HG02852 (cell line): Measurements from ENCODE around the gene SYNGR4.

Experiments used
- ATAC-seq: cut with Tn5 transposase; IDR thresholded peaks from one replicate; pipeline ENCODE4 v1.9.1; 2021; ENCODE audit warnings: mild to moderate bottlenecking, moderate library complexity; ENCODE audit not compliant: unreplicated experiment

Gene SYNGR4

DNA sequence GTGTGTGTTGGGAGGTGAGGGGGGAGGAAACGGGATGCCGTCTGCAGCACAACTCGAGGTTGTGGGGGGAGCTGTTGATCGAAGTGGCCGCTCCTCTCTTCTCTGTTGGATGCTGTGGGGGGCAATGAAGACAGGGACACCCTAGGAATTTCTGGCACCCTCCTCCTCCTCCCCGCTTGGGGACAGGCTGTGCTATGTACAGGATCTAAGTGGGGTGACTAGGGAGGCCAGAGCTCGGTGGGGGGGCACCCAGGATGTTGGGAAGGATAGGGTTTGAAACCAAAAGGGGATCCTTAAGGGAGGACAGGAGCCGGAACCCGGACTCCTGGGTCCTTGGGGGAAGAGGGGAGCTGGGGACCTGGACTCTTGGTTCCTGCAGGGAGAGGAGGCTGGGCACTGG, 31.3 kb downstream of the SYNGR4 start:
- ATAC-seq, result no peak

DNA sequence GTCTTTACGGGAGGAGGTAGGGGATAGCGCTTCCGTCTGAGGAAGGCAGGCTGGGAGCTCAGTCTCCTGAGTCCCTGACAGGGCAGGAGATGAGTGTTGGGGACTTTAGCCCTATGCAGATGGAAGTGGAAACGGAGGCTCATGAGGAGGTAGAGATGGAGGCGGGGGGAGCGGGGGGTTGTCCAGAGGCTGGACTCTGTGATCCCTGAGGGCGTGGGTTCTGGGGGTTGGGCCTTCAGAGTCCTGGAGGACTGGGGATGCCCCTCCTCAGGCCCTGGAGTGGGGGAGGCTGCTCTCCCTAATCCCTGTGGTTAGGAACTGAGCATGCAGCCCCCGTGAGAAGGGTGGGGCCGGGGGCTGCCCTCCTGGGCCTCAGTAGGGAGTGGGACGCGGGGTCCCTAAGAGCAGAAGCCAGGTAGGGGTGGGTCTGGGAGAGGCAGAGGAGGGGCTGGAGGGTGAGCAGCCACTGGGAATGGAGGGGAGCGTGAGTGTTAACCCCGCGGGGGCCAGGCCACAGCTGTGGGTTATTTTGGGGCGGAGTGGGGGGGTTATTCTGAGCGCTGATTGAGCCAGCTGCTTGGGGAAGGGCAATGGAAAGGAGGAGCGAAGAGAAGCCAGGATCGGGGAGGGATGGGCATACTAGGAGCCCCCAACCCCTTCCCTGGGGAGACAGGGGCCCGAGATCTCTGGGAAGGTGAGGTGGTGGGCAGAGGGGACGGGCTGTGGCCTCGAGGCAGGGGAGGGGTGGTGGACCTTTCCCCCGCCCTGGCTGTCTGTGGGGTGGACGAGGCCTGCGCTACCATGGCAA, 32.1 kb downstream of the SYNGR4 start:
- ATAC-seq, result no peak

DNA sequence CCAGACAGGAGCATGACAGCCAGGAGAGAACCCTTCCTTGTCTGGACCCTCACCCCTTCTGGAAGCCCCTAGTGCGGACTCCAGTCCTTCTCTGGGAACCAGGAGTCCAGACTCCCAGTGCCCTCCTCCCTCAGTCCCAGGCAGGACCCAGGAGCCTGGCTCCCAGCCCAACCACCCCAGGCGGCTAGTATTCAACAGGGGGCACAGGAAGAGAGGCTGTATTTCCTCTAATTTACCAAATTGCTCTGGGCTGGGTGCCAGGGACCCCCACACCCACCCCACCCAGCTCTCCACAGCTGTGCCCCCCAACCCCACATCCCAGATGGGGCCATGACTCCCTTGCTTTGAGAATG, 32.6 kb downstream of the SYNGR4 start:
- no peak for ATAC-seq

DNA sequence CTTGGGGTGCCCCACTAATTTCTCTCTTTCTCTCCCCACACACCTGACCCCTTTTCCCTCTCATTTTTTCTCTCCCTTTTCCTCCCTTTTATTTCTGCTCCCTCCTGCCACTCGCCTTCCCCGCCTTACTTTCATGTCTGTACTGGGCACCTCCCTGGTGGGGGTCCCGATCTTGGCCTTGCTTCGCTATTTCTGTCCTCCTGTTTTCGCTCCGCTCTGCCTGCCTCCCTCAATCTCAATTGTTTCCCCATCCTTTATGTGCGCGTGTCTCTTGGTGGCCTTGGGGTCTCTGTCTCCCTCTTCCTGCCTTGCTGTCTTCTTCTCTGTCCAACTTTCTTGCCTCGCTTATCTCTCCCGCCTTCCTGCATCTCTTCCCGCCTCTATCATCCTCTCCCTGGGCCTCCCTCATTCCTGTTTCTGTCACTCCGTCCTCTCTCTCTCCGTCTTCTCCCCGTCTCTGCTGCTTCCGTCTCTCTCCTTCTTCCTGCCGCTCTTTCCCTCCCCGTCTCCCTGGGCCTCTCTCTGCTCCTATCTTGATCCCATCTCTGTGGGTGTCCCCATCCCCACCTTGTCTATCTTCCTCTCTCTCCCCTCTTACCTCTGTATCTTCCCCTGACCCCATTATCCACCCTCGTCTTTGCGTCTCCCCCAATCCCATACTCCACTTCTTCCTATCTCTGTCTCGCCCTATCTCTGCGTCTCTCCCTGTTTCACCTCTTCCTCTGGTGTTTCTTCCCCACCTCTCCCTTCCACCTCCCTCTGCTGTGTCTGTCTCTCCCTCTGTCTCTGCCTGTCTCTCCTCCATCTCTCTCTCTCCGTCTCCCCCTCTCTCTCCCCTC, 33.3 kb downstream of the SYNGR4 start:
- ATAC-seq, result no peak

DNA sequence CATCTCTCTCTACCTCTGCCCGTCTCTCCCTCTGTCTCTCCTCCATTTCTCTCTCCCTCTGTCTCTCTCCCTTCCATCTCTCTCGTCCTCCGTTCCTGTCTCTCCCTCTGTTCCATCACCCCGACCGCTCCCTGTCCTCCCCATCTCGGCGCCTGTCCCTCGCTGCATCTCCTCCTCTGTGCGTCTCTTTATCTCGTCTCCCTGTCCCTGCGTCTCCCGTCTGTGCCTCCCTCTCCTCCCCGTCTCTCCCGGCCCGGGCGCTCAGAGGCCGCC, 33.9 kb downstream of the SYNGR4 start:
- no peak for ATAC-seq

DNA sequence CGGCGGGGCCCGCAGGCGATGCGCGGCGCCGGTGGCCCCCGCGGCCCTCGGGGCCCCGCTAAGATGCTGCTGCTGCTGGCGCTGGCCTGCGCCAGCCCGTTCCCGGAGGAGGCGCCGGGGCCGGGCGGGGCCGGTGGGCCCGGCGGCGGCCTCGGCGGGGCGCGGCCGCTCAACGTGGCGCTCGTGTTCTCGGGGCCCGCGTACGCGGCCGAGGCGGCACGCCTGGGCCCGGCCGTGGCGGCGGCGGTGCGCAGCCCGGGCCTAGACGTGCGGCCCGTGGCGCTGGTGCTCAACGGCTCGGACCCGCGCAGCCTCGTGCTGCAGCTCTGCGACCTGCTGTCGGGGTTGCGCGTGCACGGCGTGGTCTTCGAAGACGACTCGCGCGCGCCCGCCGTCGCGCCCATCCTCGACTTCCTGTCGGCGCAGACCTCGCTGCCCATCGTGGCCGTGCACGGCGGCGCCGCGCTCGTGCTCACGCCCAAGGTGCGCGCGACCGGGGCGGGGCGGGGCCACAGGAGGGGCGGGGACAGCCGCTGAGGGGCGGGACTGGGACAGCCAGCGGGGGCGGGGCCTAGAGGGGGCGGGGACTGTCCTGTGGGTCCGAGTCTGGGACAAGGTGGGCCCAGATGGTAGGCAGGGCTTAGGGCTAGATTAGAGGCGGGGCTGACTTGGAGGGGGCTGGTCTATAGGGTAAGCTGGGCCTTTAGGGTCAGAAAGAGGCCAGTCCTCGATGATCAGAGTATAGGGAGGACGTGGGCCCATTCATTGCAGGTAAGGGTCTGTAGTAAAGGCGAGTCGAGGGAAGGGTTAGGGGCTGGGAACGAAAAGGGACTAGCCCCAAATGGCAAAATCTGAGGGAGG, 34.4 kb downstream of the SYNGR4 start:
- ATAC-seq, result peak; percentile 54

DNA sequence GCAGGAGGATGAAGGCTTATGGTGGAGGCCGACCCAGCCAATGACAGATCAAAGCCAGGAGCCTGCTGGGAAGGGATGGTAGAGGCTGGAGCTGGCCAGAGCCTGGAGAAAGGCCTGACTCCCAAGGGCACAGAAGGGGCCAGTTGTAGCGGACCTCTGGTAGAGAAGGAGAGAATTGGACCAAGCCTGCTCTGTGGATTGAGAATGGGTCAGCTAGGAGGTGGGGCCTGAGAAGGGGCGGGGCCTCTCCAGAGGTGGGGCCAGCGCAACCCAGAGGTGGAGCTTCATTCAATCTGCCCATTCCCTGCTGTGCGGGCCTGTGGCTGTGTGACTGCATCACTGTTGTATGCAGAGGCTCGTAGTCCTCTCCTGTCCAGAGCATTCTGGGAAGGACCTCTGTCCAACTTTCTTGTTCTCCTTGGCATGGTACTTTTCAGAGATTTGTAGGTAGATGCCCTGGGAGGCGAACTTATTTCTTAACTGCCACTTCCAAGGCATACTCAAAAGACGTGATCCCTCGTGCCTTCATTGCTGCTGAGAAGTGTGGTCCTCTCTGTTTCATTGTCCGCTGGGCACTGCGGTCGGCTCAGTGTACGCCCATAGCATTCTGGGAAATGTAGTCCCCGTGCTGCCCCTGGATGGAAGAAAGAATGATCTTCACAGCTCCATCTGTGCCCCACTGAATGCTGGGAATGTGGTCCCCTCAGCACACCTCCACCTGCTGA, 36.0 kb downstream of the SYNGR4 start:
- no peak for ATAC-seq

DNA sequence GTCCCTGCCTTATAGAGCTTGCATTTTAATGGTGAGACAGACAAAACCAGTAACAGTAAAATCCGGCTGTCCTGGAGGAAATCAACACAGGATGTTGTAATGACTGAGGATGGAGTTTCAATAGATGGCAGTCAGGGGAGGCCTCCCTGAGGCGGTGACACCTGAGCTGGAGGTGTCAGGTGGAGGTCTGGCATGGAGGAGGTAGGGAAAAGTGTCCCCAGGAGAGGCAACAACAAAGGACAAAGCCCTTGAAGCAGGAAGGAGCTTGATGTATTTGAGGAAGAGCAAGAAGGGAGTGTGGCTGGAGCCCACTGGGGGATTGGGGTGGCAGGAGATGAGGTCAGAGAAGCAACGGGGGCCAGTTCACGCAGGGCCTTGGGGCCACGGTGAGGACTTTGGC, 37.1 kb downstream of the SYNGR4 start:
- ATAC-seq, result no peak

DNA sequence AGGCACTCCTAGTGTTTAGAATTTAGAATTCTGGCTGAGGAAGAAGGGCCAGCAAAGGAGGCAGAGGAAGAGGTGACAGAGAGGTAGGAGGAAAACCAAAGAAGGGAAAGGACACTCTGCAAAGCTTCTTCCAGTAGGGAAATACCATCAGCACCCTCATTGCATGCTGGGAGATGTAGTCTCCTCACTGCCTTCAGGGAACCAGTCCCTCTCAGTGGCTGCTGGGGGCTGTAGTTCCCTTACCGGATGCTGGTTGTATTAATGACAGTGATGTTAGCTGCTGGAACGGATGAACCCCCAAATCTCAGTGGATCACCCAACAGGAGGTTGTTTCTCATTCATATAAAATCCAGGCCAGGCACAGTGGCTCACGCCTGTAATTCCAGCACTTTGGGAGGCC, 39.4 kb downstream of the SYNGR4 start:
- no peak for ATAC-seq

DNA sequence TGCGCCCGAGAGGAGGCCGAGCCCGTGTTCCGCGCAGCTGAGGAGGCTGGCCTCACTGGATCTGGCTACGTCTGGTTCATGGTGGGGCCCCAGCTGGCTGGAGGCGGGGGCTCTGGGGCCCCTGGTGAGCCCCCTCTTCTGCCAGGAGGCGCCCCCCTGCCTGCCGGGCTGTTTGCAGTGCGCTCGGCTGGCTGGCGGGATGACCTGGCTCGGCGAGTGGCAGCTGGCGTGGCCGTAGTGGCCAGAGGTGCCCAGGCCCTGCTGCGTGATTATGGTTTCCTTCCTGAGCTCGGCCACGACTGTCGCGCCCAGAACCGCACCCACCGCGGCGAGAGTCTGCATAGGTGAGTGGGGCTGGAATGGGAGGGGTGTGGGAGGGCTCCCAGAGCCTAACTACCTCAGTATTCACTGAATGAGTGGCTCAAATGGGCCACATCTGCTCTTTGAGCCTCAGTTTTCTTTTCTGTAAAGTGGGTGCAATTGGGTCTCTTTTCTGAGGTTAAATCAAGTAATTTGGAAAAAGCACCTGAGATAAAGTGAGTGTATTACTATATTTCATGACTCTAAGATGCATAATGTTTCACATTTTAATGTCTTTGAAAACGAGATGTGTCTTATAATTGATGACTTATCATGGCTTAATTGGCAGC, 41.0 kb downstream of the SYNGR4 start:
- no peak for ATAC-seq

DNA sequence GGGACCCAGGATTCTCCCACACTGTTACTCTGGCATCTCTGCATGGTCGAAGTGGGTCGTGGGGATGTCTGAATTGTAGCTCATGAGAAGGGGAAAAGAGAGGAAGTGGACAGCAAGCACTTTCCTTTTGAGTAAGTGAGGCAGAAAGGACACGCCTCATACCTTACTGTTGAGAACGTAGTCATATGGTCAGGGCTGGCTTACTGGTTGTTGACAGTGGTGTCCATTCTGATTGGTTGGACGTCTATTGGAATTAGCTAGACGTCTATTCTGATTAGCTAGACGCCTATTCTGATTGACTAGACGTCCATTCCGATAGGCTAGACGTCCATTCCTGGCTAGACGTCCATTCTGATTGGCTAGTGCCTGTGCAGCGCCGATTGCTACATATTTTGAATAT, 41.7 kb downstream of the SYNGR4 start:
- ATAC-seq, result no peak

DNA sequence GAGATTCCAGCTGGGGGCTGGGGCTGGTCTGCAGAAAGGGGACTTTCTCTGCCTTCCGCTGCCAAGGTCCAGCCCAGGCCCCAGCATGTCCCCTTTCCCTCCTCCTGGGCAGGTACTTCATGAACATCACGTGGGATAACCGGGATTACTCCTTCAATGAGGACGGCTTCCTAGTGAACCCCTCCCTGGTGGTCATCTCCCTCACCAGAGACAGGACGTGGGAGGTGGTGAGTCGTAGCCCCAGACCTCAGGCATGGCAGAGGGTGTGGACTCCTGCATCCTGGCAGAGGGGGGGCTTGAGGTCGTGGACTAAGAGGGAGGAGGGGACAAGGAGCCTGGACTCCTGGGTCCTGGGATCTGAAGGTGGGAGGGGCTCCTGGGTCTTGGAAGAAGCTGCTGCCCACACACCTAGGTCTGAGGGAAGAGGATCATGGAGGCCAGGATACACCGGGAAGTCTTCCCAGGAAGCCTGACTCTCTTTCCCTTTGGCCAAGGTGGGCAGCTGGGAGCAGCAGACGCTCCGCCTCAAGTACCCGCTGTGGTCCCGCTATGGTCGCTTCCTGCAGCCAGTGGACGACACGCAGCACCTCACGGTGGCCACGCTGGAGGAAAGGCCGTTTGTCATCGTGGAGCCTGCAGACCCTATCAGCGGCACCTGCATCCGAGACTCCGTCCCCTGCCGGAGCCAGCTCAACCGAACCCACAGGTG, 49.9 kb downstream of the SYNGR4 start:
- no peak for ATAC-seq

DNA sequence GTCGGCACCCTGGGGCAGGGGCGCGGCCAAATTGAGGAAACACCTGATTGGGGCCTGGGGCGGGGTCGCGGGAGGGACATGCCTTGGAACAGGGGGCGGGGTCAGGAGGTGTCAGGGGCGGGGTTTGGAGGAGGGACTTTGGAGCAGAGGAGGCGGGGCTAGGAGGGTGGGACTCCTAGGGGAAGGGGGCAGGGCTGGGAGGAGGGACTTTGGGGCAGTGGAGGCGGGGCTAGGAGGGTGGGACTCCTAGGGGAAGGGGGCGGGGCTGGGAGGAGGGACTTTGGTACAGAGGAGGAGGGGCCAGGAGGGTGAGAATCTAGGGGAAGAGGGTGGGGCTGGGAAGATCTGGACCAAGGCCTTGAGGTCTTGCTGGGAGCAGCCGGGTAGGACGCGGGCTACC, 51.2 kb downstream of the SYNGR4 start:
- no peak for ATAC-seq

DNA sequence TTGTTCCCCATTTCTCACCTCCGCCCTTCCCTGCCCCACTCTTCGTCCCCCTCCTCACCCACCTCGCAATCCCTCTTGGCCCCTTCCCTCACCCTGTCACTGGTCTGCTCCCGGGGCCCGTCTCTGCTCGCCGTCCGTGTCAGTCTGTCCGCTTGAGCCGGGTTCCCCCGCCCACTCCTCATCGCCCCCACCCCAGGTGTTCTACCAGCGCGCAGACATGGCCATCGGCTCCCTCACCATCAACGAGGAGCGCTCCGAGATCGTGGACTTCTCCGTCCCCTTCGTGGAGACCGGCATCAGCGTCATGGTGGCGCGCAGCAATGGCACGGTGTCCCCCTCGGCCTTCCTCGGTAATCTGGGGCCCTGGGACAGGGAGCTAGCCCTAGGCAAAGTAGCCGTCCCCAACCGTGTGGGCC, 51.6 kb downstream of the SYNGR4 start:
- ATAC-seq, result no peak

DNA sequence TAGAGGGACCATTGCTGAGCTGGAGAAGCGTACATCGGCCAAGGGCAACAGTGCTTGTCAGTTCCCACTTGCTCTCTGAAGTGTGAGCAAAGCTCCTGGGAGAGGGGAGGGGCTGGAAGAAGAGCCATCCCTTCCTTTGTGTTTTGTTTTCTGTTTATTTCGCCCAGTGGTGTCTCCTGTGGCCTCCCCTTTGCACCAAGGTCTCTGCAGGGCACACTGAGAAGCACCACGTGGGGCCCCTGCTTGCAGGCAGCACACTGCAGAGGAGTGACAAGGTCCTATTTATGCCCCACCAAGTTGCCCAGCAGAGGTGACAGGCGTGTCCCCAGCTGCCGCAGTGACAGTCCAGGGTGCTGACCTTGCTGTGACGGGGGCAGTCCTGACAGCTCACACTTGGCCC, 53.3 kb downstream of the SYNGR4 start:
- no peak for ATAC-seq

DNA sequence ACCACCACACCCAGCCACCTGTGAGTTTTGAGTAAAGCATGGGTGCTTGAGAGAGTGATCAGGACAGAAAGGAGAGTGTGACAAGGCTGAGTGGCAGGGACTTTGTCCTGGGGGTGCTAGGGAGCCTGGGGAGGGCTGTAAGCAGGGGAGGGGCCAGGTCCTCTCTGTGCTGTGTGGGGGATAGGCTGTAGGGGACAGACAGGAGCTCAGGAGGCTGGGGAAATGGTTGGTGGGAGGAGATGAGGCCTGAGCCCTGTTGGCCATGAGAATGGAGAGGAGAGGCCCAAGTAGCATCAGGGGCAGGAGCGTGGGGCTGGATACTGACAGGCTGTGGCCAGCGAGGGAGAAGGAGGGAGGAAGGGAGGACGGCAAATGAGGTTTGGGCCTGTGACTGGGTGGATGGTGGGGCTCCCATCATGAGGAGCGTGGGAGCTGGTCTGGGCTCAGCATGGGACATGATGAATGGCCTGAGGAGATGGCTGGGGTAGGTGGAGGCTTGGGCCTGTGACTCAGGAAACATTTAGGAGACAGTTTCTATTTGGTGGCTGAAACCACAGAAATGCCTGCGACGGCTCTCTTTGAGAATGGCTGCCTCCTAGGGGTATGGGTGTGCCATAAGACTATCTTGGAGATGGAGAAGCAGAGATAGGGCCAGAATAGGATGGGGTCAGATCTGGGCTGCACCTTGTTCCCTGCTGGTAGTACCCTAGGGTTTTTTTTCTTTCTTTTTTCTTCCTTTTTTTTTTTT, 54.3 kb downstream of the SYNGR4 start:
- no peak for ATAC-seq

DNA sequence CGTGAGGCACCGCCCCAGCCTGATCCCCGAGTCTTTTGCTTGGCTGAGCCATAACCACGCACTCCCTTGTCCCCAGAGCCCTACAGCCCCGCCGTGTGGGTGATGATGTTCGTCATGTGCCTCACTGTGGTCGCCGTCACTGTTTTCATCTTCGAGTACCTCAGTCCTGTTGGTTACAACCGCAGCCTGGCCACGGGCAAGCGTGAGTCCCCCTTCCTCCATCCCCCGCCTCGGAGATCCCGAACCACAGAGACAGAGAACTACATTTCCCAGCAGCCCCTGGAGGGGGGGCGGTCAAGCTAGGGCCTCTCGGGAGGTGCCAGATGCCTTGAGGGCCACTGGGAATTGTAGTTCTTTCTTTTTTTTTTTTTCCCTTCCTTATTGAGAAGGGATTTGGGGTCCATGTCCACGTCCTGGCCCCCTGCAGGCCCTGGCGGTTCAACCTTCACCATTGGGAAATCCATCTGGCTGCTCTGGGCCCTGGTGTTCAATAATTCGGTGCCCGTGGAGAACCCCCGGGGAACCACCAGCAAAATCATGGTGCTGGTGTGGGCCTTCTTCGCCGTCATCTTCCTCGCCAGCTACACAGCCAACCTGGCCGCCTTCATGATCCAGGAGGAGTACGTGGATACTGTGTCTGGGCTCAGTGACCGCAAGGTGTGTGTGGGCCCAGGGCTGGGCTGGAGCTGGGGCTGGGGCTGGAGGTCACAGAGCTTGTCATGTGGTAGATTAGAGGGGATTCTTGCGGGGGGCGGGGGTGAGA, 55.2 kb downstream of the SYNGR4 start:
- ATAC-seq, result no peak

DNA sequence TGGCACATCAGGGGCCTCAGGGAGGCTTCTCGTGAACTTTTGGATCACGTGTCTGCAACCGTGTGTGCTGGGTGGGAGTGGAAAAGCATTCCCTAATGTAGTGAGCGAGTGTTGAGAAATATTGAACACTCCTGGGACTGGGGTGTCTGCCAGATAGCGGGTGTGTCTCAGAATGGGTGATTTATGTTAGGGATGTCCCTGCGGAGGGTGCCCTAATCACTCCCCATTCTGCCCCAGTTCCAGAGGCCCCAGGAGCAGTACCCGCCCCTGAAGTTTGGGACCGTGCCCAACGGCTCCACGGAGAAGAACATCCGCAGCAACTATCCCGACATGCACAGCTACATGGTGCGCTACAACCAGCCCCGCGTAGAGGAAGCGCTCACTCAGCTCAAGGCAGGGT, 57.4 kb downstream of the SYNGR4 start:
- no peak for ATAC-seq
